Coronary artery (tissue), 2 donors: ENCODE results near the gene DLG2.
A peak's percentile ranks its signal among the peaks of the same experiment; 100 is the strongest.

Experiments
- DNase-seq: peaks from one replicate; pipeline ENCODE4 v3.0.0-alpha.2; 2017; ENCODE audit warnings: low spot score
- H3K27ac ChIP-seq, 2 donors: fragments of 200-600 bp; sonication (generic); one replicate each; pipeline ENCODE4 v1.5.1; 2016 to 2019
- H3K4me3 ChIP-seq: fragments of 200-600 bp; sonication (generic); 2 replicates; pipeline ENCODE4 v1.5.1; 2016; ENCODE audit warnings: mild to moderate bottlenecking, moderate library complexity
- CTCF ChIP-seq: fragments of 200-600 bp; sonication (generic); IDR thresholded peaks from one replicate; pipeline ENCODE4 v1.5.1; 2019; ENCODE audit warnings: antibody characterized with exemption

Gene DLG2

GRCh38 chr11:83816572-83817187, 1810.5 kb downstream of the DLG2 start:
- TF ChIP-seq CTCF = peak; percentile 28
- no peak overlapping the region for H3K4me3 ChIP-seq
- DNase-seq = no peak
- no peak overlapping the region for H3K27ac ChIP-seq

GRCh38 chr11:83815736-83816135, 1811.4 kb downstream of the DLG2 start:
- no peak for TF ChIP-seq CTCF
- H3K27ac ChIP-seq = no peak overlapping the region
- DNase-seq = no peak

GRCh38 chr11:83813296-83813695, 1813.8 kb downstream of the DLG2 start:
- DNase-seq = no peak
- TF ChIP-seq CTCF = no peak
- Histone ChIP-seq H3K4me3 (no peak overlapping the region), H3K27ac (no peak overlapping the region)

More at GRCh38 chr11:83815736-83816135, 1811.4 kb downstream of the DLG2 start:
- no peak overlapping the region for H3K4me3 ChIP-seq

DNA sequence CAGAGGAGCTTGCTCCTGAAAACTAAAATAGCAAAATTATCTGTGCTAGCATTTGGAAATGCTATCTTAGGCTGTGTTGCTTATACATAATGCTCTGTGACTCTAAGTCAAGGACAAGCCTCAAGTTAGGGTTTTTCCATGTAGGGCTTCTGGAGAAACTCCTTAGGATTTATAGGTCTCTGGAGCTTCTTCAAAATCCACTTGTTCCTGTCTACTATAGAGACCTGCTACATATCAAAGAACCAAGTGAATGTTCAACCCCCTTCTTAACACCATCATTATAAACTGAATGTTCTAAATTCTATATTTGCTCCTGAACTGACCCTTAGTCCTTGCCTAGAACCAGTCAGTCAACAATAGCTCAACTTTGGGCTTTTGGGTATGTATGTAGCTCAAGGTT, 1817.9 kb downstream of the DLG2 start:
- H3K27ac ChIP-seq = no peak overlapping the region
- H3K4me3 ChIP-seq = no peak overlapping the region
- DNase-seq = no peak
- TF ChIP-seq CTCF = no peak

- TF ChIP-seq CTCF = no peak
- Histone ChIP-seq H3K27ac (no peak overlapping the region), H3K4me3 (no peak overlapping the region)
- DNase-seq = no peak
Observed at GRCh38 chr11:83801799-83802198, 1825.3 kb downstream of the DLG2 start.

DNA sequence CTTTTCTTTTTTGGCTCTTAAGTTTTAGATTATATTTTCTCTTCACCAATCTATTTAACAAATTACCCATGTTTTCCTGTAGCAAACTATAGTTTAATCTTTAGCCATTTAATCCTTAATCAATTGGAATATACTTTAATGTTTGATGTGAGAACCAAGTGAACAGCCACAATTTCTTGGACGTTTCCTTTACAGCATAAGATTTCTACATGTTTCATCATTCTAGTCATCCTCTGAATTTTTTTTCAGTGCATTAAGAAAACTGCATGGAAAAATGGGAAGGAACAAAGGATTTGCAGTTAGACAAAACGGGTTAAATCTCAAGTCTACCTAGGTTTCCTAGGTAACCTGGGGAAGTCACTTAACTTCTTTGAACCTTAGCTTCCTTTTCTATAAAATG, 1833.8 kb downstream of the DLG2 start:
- H3K4me3 ChIP-seq = no peak overlapping the region
- H3K27ac ChIP-seq = no peak overlapping the region
- TF ChIP-seq CTCF = no peak
- no peak for DNase-seq

DNA sequence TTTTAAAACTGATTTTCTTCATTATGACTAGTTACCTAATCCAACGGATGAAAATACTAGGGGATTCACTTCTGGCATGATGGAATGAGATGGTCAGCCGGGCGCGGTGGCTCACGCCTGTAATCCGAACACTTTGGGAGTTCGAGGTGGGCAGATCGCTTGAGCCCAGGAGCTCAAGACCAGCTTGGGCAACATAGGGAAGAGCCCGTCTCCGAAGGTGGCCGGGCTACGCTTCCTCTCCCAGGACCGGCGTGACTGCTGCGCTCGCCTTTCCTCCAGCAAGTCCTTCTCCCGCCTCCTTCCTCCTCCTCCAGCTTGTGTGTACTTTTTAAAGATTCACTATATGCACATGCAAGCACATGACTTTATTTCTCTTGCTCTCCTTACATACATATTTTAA, 1835.6 kb downstream of the DLG2 start:
- TF ChIP-seq CTCF = no peak
- DNase-seq = no peak
- no peak overlapping the region for H3K4me3 ChIP-seq
- H3K27ac ChIP-seq = no peak overlapping the region
